Caco-2 (cell line): Measurements from ENCODE around the gene LDLRAD4. TPM values are rescaled to one million over a fixed set of nuclear protein-coding genes. Genes with fewer than 3 reads are reported as not detected.

Experiments used
- BruUV-seq: library from RNA; stranded (reverse); fragments of 400-500 nt; replicated peaks from 2 replicates; lab custom pipeline; 2021; lab: Mats Ljungman, UMichigan
- CTCF ChIA-PET: fragments of 300-600 bp; sonication (Branson Sonifier 250); formaldehyde crosslinking; loops from one replicate; lab custom pipeline; 2022; ENCODE audit warnings: antibody characterized with exemption; lab: Charles Lee
- POLR2A ChIA-PET: fragments of 300-600 bp; sonication (Branson Sonifier 250); formaldehyde crosslinking; loops from one replicate; lab custom pipeline; 2022; ENCODE audit warnings: antibody characterized with exemption; lab: Charles Lee
- DNase-seq, 2 experiments: peaks; one replicate each; pipeline versions ENCODE4 v3.0.0 to v3.0.0-alpha.2; 2020 to 2022
- H3K27me3 ChIP-seq: replicated peaks from 2 replicates; pipeline ENCODE4 v1.6.0; 2011; ENCODE audit warnings: low read length; ENCODE audit not compliant: control insufficient read depth, insufficient read depth
- H3K36me3 ChIP-seq: 2 replicates; pipeline ENCODE4 v1.5.1; 2011; ENCODE audit warnings: low read length; ENCODE audit not compliant: control insufficient read depth, insufficient read depth
- H3K4me1 ChIP-seq: fragments of 250-450 bp; sonication (Bioruptor Pico); 2 replicates; pipeline ENCODE4 v1.5.1; 2020; ENCODE audit warnings: mild to moderate bottlenecking
- H3K4me3 ChIP-seq: 2 replicates; pipeline ENCODE4 v1.5.1; 2011; ENCODE audit warnings: low read depth, mild to moderate bottlenecking, control low read depth, low read length
- H3K9me3 ChIP-seq: fragments of 250-450 bp; sonication (Bioruptor Pico); 2 replicates; pipeline ENCODE4 v1.5.1; 2020; ENCODE audit warnings: mild to moderate bottlenecking, moderate library complexity
- H3K27ac Mint-ChIP-seq: one replicate; pipeline ENCODE4 v1.8.0; 2022; ENCODE audit warnings: mixed read lengths; ENCODE audit not compliant: unreplicated experiment
- H3K27me3 Mint-ChIP-seq: one replicate; pipeline ENCODE4 v1.8.0; 2022; ENCODE audit warnings: mixed read lengths; ENCODE audit not compliant: insufficient read depth, unreplicated experiment
- H3K36me3 Mint-ChIP-seq: one replicate; pipeline ENCODE4 v1.8.0; 2022; ENCODE audit warnings: mild to moderate bottlenecking, mixed read lengths; ENCODE audit not compliant: insufficient read depth, unreplicated experiment
- H3K4me1 Mint-ChIP-seq: one replicate; pipeline ENCODE4 v1.8.0; 2022; ENCODE audit warnings: low read depth, mixed read lengths; ENCODE audit not compliant: unreplicated experiment
- H3K4me3 Mint-ChIP-seq: one replicate; pipeline ENCODE4 v1.8.0; 2022; ENCODE audit warnings: mild to moderate bottlenecking, moderate library complexity, mixed read lengths; ENCODE audit not compliant: unreplicated experiment
- H3K9me3 Mint-ChIP-seq: one replicate; pipeline ENCODE4 v1.8.0; 2022; ENCODE audit warnings: mixed read lengths; ENCODE audit not compliant: unreplicated experiment
- intact Hi-C: fragments of 100-400 bp; cut with micrococcal nuclease; formaldehyde crosslinking; loops from one replicate; pipeline ENCODE4 v1.10.0; 2022; ENCODE audit not compliant: unreplicated experiment
- total RNA-seq: library from RNA; stranded (reverse); gene quantifications from 2 replicates; pipeline ENCODE4 v1.2.3, GENCODE V29; 2022
- TF ChIP-seq, protein P1 (sequence below), 2 experiments: fragments of 200-600 bp in 1 of 2; IDR thresholded peaks; 1 replicate in 1 of 2; 2 replicates in 1 of 2; pipeline versions ENCODE4 v1.5.1 to v1.8.0; 2011 to 2022; ENCODE audit warnings: antibody characterized with exemption in 1 of 2, control low read depth in 1 of 2, inconsistent platforms in 1 of 2, low read depth in 1 of 2, low read length in 1 of 2, mild to moderate bottlenecking in 1 of 2, moderate library complexity in 1 of 2; ENCODE audit not compliant: insufficient read depth in 1 of 2, severe bottlenecking in 1 of 2, unreplicated experiment in 1 of 2

The LDLRAD4 gene
- total RNA-seq, 1 experiment from 2014 or later, result 1.2 TPM

DNA sequence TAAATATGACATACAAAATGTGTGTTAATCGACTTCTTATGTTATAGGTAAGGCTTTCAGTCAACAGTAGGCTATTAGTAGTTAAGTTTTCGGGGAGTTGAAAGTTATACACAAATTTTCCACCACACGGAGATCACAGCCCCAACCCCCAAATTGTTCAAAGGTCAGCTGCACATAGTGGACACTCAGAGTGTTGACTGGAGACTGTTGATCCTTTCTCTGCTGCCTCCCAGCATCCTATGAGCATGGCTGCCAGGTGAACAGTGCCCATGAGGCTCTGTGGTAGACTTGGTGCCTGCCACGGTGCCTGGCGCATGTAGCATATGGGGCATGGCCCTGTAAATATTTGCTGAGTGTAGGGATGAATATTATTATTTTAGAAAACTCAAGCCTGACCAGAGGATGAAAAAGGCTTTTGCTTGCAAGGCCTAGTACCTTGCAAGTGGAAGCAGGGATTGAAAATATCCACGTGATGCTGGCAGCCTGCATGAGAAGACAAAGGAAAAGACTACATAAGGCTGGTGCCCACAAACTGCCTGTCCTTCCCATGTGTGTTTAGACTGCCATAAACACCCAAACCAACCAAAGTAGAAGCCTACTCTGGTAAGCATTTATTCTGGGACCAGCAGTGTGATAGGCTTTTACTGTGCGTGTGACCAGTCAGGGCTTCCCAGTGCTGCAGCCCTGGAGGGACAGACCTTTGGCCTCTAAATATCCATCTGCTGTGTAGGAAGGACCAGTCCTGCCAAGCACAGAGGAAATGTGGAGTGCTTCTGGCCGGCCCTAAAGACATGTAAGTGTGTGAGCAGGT lies 226.1 kb downstream of the LDLRAD4 start:
- no peaks in the 10 kb centered on the region for H3K4me1 ChIP-seq
- no peak for DNase-seq
- no peaks in the 10 kb centered on the region; the same call in 1 of the 2 replicates for H3K27me3 ChIP-seq
- ChIA-PET CTCF (no interaction called here), POLR2A (no interaction called here)
- no peak overlapping the region for H3K4me3 ChIP-seq
- H3K9me3 Mint-ChIP-seq, result no peaks in the 10 kb centered on the region
- no peak overlapping the region for H3K4me3 Mint-ChIP-seq
- intact Hi-C loops, result no loop called here
- H3K36me3 Mint-ChIP-seq, result no peaks in the 10 kb centered on the region
- no peaks in the 10 kb centered on the region for H3K9me3 ChIP-seq
- no peaks in the 10 kb centered on the region for H3K36me3 ChIP-seq
- TF ChIP-seq, protein P1, sequence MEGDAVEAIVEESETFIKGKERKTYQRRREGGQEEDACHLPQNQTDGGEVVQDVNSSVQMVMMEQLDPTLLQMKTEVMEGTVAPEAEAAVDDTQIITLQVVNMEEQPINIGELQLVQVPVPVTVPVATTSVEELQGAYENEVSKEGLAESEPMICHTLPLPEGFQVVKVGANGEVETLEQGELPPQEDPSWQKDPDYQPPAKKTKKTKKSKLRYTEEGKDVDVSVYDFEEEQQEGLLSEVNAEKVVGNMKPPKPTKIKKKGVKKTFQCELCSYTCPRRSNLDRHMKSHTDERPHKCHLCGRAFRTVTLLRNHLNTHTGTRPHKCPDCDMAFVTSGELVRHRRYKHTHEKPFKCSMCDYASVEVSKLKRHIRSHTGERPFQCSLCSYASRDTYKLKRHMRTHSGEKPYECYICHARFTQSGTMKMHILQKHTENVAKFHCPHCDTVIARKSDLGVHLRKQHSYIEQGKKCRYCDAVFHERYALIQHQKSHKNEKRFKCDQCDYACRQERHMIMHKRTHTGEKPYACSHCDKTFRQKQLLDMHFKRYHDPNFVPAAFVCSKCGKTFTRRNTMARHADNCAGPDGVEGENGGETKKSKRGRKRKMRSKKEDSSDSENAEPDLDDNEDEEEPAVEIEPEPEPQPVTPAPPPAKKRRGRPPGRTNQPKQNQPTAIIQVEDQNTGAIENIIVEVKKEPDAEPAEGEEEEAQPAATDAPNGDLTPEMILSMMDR (IDR thresholded peaks at IDR 0.05; ENCODE audit: insufficient read depth in 1 of 2, low read depth in 1 of 2, low read length in 1 of 2, severe bottlenecking in 1 of 2, unreplicated experiment in 1 of 2), result no peak
- peaks cover 17% of the 10 kb centered on the region for H3K27me3 Mint-ChIP-seq
- no peaks in the 10 kb centered on the region for H3K4me1 Mint-ChIP-seq
- no peak overlapping the region for H3K27ac Mint-ChIP-seq
- BruUV-seq, result no TSS peak

DNA sequence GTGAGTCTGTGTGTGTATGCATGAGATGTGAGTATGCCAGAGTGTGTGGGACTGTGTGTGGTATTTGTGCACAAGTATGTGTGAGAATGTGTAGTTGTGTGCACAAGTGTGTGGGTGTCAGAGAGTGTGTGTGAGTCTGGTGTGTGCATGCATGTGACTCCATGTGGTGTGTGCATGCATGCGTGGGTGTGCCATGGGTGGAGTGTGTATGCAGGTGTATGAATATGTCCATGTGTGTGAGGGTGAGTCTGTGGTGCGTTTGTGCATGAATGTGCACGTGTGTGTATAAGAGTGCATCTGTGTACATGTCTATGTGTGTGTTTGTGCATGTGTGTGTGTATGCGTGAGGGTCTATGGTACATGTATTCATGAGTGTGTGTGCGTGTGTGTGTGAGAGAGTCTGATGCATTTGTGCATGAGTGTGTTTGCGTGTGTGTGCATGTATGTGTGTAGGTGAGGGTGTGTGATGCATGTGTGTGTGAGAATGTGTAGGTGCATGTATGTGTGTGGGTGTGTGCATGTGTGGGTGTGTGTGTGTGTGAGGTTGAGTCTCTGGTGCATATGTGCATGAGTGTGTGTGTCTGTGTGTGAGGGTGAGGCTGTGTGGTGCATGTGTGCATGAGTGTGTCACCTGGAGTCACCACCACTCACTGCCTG lies 226.8 kb downstream of the LDLRAD4 start:
- Histone ChIP-seq H3K27me3 (no peaks in the 10 kb centered on the region; the same call in 1 of the 2 replicates), H3K4me3 (no peak overlapping the region), H3K36me3 (no peaks in the 10 kb centered on the region), H3K9me3 (no peaks in the 10 kb centered on the region), H3K4me1 (no peaks in the 10 kb centered on the region)
- no peak overlapping the region for H3K4me3 Mint-ChIP-seq
- BruUV-seq, result no TSS peak
- DNase-seq, result no peak
- intact Hi-C loops, result no loop called here
- ChIA-PET CTCF (no interaction called here), POLR2A (no interaction called here)
- peaks cover 19% of the 10 kb centered on the region for H3K27me3 Mint-ChIP-seq
- H3K36me3 Mint-ChIP-seq, result no peaks in the 10 kb centered on the region
- no peak overlapping the region for H3K27ac Mint-ChIP-seq
- TF ChIP-seq, protein P1 (IDR thresholded peaks at IDR 0.05; ENCODE audit: insufficient read depth in 1 of 2, low read depth in 1 of 2, low read length in 1 of 2, severe bottlenecking in 1 of 2, unreplicated experiment in 1 of 2), result no peak
- no peaks in the 10 kb centered on the region for H3K9me3 Mint-ChIP-seq
- no peaks in the 10 kb centered on the region for H3K4me1 Mint-ChIP-seq

DNA sequence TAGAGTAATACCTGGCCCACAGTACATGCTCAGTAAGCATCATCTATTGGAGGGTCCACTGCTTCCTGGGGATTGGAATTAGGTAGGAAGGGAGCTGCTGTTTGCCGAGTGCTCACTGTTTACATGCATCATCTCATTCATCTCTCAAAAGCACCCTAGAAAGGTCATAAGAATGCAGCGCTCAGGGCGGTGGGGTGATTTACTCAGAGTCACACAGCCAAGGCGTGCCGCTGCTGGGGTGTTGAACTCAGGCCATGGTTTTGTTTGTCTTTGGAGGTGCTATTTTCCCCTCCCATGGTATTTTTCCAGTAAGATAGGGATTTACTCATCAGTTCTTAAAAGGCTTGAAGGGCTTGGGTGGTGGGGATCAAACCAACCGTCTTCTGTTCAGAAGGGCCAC lies 227.5 kb downstream of the LDLRAD4 start:
- H3K4me1 ChIP-seq, result no peaks in the 10 kb centered on the region
- no peaks in the 10 kb centered on the region for H3K9me3 ChIP-seq
- BruUV-seq, result no TSS peak
- ChIA-PET CTCF (no interaction called here), POLR2A (no interaction called here)
- no peak for DNase-seq
- intact Hi-C loops, result no loop called here
- TF ChIP-seq, protein P1 (IDR thresholded peaks at IDR 0.05; ENCODE audit: insufficient read depth in 1 of 2, low read depth in 1 of 2, low read length in 1 of 2, severe bottlenecking in 1 of 2, unreplicated experiment in 1 of 2), result no peak
- H3K9me3 Mint-ChIP-seq, result no peaks in the 10 kb centered on the region
- H3K36me3 Mint-ChIP-seq, result no peaks in the 10 kb centered on the region
- peaks cover 22% of the 10 kb centered on the region for H3K27me3 Mint-ChIP-seq
- H3K4me1 Mint-ChIP-seq, result no peaks in the 10 kb centered on the region
- H3K4me3 ChIP-seq, result no peak overlapping the region
- H3K36me3 ChIP-seq, result no peaks in the 10 kb centered on the region
- no peaks in the 10 kb centered on the region; the same call in 1 of the 2 replicates for H3K27me3 ChIP-seq
- H3K27ac Mint-ChIP-seq, result no peak overlapping the region
- H3K4me3 Mint-ChIP-seq, result no peak overlapping the region
